ENCODE measurements around the gene HLA-DPA1. TPM values are rescaled to one million over a fixed set of nuclear protein-coding genes. Genes with fewer than 3 reads are reported as not detected.
A peak's percentile ranks its signal among the peaks of the same experiment; 100 is the strongest.

The HLA-DPA1 gene
- total RNA-seq, 3 donors from 2014 or later = 46.6 to 62.0 (median 49.9) TPM

DNA sequence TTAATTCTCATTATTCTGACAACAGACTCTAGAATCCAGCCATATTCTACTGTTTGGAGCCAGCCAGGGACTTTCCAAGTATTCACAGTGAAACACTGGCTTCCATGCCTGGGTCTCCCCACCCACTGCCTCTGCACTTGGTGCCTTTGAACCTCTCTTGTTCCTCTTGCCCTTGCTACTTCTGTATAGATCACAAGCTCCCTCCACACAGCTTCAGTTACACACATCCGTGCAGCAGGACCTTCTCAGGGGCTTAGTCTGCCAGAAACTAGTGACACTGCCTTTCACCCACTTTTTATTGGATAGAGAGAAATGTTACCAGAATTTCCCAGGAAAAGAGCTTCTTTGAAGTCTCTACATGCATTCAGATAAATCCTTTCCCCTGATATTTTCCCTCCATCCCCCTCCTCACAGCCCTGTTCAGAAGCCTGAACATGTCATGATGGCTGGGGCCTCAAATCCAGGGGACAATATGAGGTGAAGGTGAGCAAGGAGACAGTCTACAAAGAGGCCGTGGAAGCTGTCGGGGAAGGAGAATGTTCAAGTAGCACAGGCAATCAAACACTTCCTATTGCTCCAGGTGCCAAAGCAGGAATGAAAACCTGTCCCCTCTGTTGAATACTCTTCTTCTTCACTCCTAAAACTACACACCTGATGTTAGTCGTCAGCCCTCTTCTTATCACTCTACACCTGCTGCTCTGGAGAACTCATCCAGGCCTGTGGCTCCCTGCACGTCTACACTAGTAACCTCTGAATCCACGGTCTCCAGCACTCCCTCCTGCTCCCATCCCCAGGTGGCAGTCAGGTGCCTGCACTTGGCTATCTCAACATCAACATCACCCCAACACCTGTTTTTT lies 43.9 kb downstream of the HLA-DPA1 start:
- intact Hi-C loops (cut with DNase I, micrococcal nuclease) = no loop called here
- TF ChIP-seq, protein P1, sequence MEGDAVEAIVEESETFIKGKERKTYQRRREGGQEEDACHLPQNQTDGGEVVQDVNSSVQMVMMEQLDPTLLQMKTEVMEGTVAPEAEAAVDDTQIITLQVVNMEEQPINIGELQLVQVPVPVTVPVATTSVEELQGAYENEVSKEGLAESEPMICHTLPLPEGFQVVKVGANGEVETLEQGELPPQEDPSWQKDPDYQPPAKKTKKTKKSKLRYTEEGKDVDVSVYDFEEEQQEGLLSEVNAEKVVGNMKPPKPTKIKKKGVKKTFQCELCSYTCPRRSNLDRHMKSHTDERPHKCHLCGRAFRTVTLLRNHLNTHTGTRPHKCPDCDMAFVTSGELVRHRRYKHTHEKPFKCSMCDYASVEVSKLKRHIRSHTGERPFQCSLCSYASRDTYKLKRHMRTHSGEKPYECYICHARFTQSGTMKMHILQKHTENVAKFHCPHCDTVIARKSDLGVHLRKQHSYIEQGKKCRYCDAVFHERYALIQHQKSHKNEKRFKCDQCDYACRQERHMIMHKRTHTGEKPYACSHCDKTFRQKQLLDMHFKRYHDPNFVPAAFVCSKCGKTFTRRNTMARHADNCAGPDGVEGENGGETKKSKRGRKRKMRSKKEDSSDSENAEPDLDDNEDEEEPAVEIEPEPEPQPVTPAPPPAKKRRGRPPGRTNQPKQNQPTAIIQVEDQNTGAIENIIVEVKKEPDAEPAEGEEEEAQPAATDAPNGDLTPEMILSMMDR (IDR thresholded peaks at IDR 0.05) = no peak
- ATAC-seq (peak; percentile 87), DNase-seq (peak in 1 of 3 donors; percentile 47)
- no peaks in the 10 kb centered on the region for H3K4me1 ChIP-seq (ENCODE audit: low read depth)
- no peak overlapping the region for H3K4me3 ChIP-seq
- H3K9me3 ChIP-seq = no peaks in the 10 kb centered on the region
- H3K36me3 ChIP-seq (ENCODE audit: low read depth) = no peaks in the 10 kb centered on the region

DNA sequence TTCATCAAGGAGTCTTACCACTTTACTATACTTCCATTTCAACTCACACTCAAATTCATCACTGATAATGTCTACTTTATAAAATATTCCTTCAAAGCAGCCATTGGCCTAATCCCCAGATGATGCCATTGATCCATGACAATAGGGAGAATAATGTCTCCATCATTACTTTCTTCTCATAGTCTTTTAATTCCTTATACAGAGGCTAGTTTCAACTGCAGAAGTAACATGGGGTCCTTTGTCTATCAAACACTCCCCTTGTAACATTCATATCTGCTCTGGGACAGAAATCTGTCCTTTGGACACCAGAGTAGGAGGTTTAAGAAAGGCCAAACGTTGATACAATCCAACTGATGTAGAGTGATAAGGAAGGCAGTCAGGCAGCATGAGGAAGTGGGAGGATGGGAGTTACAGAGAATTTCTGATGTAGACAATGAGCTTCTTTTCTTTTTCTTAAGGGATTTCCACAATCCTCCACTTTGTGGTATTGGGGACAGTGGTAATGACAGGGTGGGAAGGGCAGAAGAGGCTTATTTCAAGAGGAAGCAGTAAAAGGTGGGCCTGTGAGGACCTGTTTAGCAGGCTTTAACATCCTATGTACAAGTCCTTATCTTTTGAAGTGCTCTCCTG lies 45.1 kb downstream of the HLA-DPA1 start:
- ATAC-seq = no peak
- no peak for DNase-seq
- TF ChIP-seq, protein P1 (IDR thresholded peaks at IDR 0.05) = no peak
- Histone ChIP-seq H3K4me3 (no peak overlapping the region), H3K9me3 (no peaks in the 10 kb centered on the region), H3K36me3 (ENCODE audit: low read depth) (no peaks in the 10 kb centered on the region), H3K4me1 (ENCODE audit: low read depth) (no peaks in the 10 kb centered on the region)
- intact Hi-C loops (cut with DNase I, micrococcal nuclease) = no loop called here

DNA sequence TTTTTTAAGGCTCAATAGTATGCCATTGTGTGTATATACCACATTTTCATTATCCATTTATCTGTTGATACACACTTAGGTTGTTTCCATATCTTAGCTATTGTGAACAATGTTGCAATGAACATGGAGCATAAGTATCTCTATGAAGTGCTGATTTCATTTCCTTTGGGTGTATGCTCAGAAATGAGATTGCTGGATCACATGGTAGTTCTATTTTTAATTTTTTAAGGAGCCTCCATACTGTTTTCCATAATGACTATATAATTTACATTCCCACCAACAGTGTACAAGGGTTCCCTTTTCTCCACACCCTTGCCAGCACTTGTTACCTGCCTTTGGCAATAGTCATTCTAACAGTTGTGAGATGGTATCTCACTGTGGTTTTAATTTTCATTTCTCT lies 48.9 kb downstream of the HLA-DPA1 start:
- DNase-seq (no peak), ATAC-seq (no peak)
- no peaks in the 10 kb centered on the region for H3K36me3 ChIP-seq (ENCODE audit: low read depth)
- no peaks in the 10 kb centered on the region for H3K9me3 ChIP-seq
- peaks cover 3% of the 10 kb centered on the region for H3K4me1 ChIP-seq (ENCODE audit: low read depth)
- TF ChIP-seq, protein P1 (IDR thresholded peaks at IDR 0.05) = no peak
- intact Hi-C loops (cut with DNase I, micrococcal nuclease) = no loop called here
- no peak overlapping the region for H3K4me3 ChIP-seq

DNA sequence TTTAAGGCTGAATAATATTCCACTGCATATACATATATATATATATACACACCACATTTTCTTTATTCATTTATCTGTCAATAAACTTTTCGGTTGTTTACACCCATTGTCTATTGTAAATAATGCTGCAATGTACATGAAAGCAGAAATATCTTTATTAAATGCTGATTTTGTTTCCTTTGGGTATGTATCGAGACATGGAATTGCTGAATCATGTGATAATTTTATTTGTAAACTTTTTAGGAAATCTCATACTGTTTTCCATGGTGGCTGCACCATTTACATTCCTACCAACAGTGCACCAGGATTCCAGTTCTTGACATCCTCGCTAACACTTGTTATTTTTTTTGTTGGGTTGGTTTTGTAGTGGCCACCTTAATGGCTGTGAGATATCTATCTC lies 49.9 kb downstream of the HLA-DPA1 start:
- DNase-seq = no peak
- H3K9me3 ChIP-seq = no peaks in the 10 kb centered on the region
- H3K4me3 ChIP-seq = no peak overlapping the region
- intact Hi-C loops (cut with DNase I, micrococcal nuclease) = no loop called here
- no peak for ATAC-seq
- H3K36me3 ChIP-seq (ENCODE audit: low read depth) = no peaks in the 10 kb centered on the region
- TF ChIP-seq, protein P1 (IDR thresholded peaks at IDR 0.05) = no peak
- H3K4me1 ChIP-seq (ENCODE audit: low read depth) = peaks cover 7% of the 10 kb centered on the region

DNA sequence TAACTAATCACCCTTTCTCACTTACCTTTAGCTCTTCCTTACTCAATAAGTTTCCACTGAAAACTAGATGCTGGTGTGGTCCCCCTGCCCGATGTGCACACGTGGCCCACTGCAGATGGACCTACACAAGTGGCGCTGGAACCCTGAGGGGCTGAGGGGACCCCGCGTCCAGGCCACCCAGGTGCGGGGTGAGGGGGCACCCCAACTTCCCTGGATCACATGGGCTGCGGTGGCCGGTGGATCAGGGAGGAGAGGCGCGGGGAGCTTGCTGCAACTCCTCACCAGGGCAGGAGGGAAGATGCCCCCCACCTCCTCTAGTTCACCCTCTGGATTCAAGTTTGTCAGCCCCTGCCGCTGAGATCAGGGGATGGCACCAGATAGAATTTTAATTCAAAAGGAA lies 51.5 kb downstream of the HLA-DPA1 start:
- H3K4me1 ChIP-seq (ENCODE audit: low read depth) = peaks cover 7% of the 10 kb centered on the region
- intact Hi-C loops (cut with DNase I, micrococcal nuclease) = no loop called here

More for the DNA sequence above, 51.5 kb downstream of the HLA-DPA1 start:
- no peak for ATAC-seq
- no peak for DNase-seq
- Histone ChIP-seq H3K36me3 (ENCODE audit: low read depth) (no peaks in the 10 kb centered on the region), H3K9me3 (no peaks in the 10 kb centered on the region), H3K4me3 (no peak overlapping the region)
- TF ChIP-seq, protein P1 (IDR thresholded peaks at IDR 0.05) = no peak

All from mucosa of descending colon (tissue), 3 donors.